ENCODE measurements around the gene FHL2. TPM values are rescaled to one million over a fixed set of nuclear protein-coding genes. Genes with fewer than 3 reads are reported as not detected.

FHL2 gene
- 0.44 TPM for total RNA-seq (2013)
- under 1 TPM in 2 of 3 donors, not detected in 1; 0.03 TPM for polyA plus RNA-seq
- polyA minus RNA-seq = not detected in 2 replicates
- 0 to 0.90 (median 0.06) reads per million in 11 experiments for total RNA-seq

DNA sequence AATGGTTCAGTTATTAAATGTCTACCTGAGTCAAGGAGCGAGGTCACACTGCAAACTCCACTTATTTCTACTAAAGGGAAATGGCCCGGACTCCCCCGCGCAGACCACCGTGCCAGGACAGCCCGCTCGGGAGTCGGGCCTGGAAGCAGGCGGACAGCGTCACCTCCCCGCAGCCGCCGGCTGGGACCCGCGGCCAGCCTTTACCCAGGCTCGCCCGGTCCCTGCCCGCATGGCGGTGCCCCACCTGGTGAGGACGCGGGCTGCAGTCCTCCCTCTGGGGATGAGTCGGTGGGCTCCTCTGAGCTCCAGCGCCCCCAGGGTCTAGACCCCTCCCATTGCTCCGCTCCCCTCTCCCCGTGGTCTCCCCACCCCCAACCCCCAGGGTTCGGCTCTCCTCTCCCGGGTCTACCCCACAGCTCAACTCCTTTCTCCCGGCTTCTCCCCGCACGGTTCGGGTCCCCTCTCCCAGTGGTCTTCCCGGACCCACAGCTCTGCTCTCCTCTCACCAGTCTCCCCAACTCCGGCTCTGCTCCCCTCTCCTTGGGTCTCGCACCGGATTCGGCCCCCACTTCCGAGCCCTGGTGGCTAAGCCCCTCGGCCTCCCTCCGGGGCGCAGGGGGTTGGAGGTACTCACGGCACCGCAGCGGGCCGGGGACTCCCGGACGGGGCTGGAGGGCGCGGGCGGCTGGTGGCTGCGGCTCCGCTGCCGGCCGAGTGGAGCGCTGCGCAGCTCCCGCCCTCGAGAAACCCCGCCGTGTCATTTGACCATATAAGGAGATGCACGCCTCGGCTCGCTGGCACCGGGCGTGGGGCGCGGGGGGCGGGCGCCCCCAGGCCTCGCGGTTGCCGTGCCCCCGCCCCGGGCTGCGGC, at the start of gene FHL2:
FHL2 (minus strand) TSS at position 716 of the 871 bp plus-strand sequence. CDS start 12,535 bp downstream, outside the sequence.
- H3K4me1 ChIP-seq (ENCODE audit: control insufficient read depth in 1 of 2, insufficient read depth in 2 of 2, low read length in 2 of 2) = peaks cover 7 to 12% of the 10 kb centered on the region in 2 donors
- no peaks in the 10 kb centered on the region for H3K36me3 ChIP-seq (replicated peaks in 1 of 2; ENCODE audit: control insufficient read depth in 1 of 2, insufficient read depth in 2 of 2, low read length in 2 of 2)
- peaks cover 21 to 38% of the 10 kb centered on the region in 2 donors for H3K27me3 ChIP-seq (ENCODE audit: control insufficient read depth in 2 of 2, insufficient read depth in 2 of 2, low read length in 2 of 2)
- Mint-ChIP-seq H3K4me1 (peaks cover 10% of the 10 kb centered on the region), H3K27me3 (ENCODE audit: low read depth in 3 of 3) (peaks cover 41 to 56% (median 43%) of the 10 kb centered on the region in 3 donors), H3K4me3 (peak within 1 kb of the TSS; percentile 56 to 83), H3K36me3 (no peaks in the 10 kb centered on the region), H3K9me3 (peaks cover 0 to 9% (median 3%) of the 10 kb centered on the region in 7 donors), H3K27ac (no peak within 1 kb of the TSS)
- no peak within 1 kb of the TSS for H3K27ac ChIP-seq (ENCODE audit: low read depth in 1 of 2, low read length in 2 of 2)
- no peaks in the 10 kb centered on the region for H4K20me1 ChIP-seq (ENCODE audit: insufficient read depth, low read length)
- TF ChIP-seq, protein P1, sequence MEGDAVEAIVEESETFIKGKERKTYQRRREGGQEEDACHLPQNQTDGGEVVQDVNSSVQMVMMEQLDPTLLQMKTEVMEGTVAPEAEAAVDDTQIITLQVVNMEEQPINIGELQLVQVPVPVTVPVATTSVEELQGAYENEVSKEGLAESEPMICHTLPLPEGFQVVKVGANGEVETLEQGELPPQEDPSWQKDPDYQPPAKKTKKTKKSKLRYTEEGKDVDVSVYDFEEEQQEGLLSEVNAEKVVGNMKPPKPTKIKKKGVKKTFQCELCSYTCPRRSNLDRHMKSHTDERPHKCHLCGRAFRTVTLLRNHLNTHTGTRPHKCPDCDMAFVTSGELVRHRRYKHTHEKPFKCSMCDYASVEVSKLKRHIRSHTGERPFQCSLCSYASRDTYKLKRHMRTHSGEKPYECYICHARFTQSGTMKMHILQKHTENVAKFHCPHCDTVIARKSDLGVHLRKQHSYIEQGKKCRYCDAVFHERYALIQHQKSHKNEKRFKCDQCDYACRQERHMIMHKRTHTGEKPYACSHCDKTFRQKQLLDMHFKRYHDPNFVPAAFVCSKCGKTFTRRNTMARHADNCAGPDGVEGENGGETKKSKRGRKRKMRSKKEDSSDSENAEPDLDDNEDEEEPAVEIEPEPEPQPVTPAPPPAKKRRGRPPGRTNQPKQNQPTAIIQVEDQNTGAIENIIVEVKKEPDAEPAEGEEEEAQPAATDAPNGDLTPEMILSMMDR (IDR thresholded peaks at IDR 0.05) = peak; percentile 53
- DNase-seq = peak; percentile 11 to 45 (median 26)
- under 1% methylated on average over 73 of the region's 74 CpGs for WGBS (ENCODE audit: insufficient coverage)
- peaks cover 0 to 4% of the 10 kb centered on the region in 2 donors for H3K9me3 ChIP-seq (replicated peaks in 1 of 2; ENCODE audit: control insufficient read depth in 1 of 2, insufficient read depth in 1 of 2, low read length in 2 of 2)
- peak within 1 kb of the TSS; percentile 45 for H3K9ac ChIP-seq (ENCODE audit: insufficient read depth, low read length, poor library complexity, severe bottlenecking)
- peak within 1 kb of the TSS; percentile 73 for H3K4me2 ChIP-seq (replicated peaks; ENCODE audit: extremely low read depth, low read length, poor library complexity, severe bottlenecking)
- intact Hi-C loops (cut with micrococcal nuclease) = no loop called here
- peak within 1 kb of the TSS in 2 of 3 experiments; percentile 8 to 70 for H3K4me3 ChIP-seq (replicated peaks in 1 of 3; ENCODE audit: low read depth in 2 of 3, low read length in 3 of 3)
- H2AFZ ChIP-seq (ENCODE audit: insufficient read depth, low read depth, low read length, poor library complexity, severe bottlenecking) = peak within 1 kb of the TSS; percentile 75
- no peaks in the 10 kb centered on the region for H3K79me2 ChIP-seq (ENCODE audit: insufficient read depth, low read length)

DNA sequence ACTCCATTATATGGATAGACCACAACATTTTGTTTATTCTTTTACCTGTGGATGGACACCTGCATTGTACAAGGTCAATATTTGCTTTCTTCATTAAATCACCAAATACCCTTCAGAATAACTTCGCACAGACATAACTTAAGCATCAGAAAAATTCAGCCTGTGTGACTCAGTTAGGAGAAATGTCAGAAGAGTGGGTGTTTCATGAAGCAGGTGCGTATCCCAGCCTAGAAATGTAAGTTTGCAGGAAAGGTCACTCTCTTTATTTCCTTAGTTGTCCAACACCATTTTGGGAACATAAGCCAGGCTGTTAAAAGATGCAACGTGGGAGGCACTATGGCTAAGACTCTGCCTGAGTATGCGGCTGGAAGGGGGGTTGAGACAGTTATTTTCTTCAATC, 48.6 kb upstream of the FHL2 start:
- no peak overlapping the region for H3K27ac ChIP-seq (ENCODE audit: low read depth in 1 of 2, low read length in 2 of 2)
- intact Hi-C loops (cut with micrococcal nuclease) = no loop called here
- H3K4me2 ChIP-seq (replicated peaks; ENCODE audit: extremely low read depth, low read length, poor library complexity, severe bottlenecking) = no peak overlapping the region
- 100% methylated on average over 1 of the region's 4 CpGs for WGBS (ENCODE audit: insufficient coverage)
- H3K9ac ChIP-seq (ENCODE audit: insufficient read depth, low read length, poor library complexity, severe bottlenecking) = no peak overlapping the region
- Mint-ChIP-seq H3K9me3 (no peaks in the 10 kb centered on the region), H3K4me1 (no peaks in the 10 kb centered on the region), H3K4me3 (no peak overlapping the region), H3K27ac (no peak overlapping the region), H3K27me3 (ENCODE audit: low read depth in 3 of 3) (peaks cover 1 to 5% (median 3%) of the 10 kb centered on the region in 3 donors), H3K36me3 (no peaks in the 10 kb centered on the region)
- no peak overlapping the region for H2AFZ ChIP-seq (ENCODE audit: insufficient read depth, low read depth, low read length, poor library complexity, severe bottlenecking)
- H3K27me3 ChIP-seq (ENCODE audit: control insufficient read depth in 2 of 2, insufficient read depth in 2 of 2, low read length in 2 of 2) = no peaks in the 10 kb centered on the region
- no peaks in the 10 kb centered on the region for H3K79me2 ChIP-seq (ENCODE audit: insufficient read depth, low read length)
- TF ChIP-seq, protein P1 (IDR thresholded peaks at IDR 0.05) = no peak
- no peaks in the 10 kb centered on the region for H4K20me1 ChIP-seq (ENCODE audit: insufficient read depth, low read length)
- H3K4me3 ChIP-seq (replicated peaks in 1 of 3; ENCODE audit: low read depth in 2 of 3, low read length in 3 of 3) = no peak overlapping the region
- H3K36me3 ChIP-seq (replicated peaks in 1 of 2; ENCODE audit: control insufficient read depth in 1 of 2, insufficient read depth in 2 of 2, low read length in 2 of 2) = no peaks in the 10 kb centered on the region
- no peaks in the 10 kb centered on the region for H3K4me1 ChIP-seq (ENCODE audit: control insufficient read depth in 1 of 2, insufficient read depth in 2 of 2, low read length in 2 of 2)
- no peak for DNase-seq
- H3K9me3 ChIP-seq (replicated peaks in 1 of 2; ENCODE audit: control insufficient read depth in 1 of 2, insufficient read depth in 1 of 2, low read length in 2 of 2) = no peaks in the 10 kb centered on the region
